Loucy (cell line): Measurements from ENCODE around the gene LMNTD2.

ENCODE experiments used
- EZH2phosphoT487 ChIP-seq: fragments of 200-600 bp; IDR thresholded peaks from 2 replicates; pipeline ENCODE4 v1.6.1; 2018; ENCODE audit warnings: antibody characterized with exemption, mild to moderate bottlenecking, moderate library complexity, borderline replicate concordance
- TF ChIP-seq, protein P1 (sequence below): fragments of 200-600 bp; sonication (generic); conservative IDR thresholded peaks from 2 replicates; pipeline ENCODE4 v1.5.1; 2014; ENCODE audit warnings: mild to moderate bottlenecking, antibody characterized with exemption, low read length

- TF ChIP-seq, protein P1, sequence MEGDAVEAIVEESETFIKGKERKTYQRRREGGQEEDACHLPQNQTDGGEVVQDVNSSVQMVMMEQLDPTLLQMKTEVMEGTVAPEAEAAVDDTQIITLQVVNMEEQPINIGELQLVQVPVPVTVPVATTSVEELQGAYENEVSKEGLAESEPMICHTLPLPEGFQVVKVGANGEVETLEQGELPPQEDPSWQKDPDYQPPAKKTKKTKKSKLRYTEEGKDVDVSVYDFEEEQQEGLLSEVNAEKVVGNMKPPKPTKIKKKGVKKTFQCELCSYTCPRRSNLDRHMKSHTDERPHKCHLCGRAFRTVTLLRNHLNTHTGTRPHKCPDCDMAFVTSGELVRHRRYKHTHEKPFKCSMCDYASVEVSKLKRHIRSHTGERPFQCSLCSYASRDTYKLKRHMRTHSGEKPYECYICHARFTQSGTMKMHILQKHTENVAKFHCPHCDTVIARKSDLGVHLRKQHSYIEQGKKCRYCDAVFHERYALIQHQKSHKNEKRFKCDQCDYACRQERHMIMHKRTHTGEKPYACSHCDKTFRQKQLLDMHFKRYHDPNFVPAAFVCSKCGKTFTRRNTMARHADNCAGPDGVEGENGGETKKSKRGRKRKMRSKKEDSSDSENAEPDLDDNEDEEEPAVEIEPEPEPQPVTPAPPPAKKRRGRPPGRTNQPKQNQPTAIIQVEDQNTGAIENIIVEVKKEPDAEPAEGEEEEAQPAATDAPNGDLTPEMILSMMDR, result no peak
- no peak for TF ChIP-seq EZH2phosphoT487
Observed at GRCh38 chr11:557328-558132, 3.0 kb downstream of the LMNTD2 start.
